ENCODE measurements around the gene PAX9.

The PAX9 gene

DNA sequence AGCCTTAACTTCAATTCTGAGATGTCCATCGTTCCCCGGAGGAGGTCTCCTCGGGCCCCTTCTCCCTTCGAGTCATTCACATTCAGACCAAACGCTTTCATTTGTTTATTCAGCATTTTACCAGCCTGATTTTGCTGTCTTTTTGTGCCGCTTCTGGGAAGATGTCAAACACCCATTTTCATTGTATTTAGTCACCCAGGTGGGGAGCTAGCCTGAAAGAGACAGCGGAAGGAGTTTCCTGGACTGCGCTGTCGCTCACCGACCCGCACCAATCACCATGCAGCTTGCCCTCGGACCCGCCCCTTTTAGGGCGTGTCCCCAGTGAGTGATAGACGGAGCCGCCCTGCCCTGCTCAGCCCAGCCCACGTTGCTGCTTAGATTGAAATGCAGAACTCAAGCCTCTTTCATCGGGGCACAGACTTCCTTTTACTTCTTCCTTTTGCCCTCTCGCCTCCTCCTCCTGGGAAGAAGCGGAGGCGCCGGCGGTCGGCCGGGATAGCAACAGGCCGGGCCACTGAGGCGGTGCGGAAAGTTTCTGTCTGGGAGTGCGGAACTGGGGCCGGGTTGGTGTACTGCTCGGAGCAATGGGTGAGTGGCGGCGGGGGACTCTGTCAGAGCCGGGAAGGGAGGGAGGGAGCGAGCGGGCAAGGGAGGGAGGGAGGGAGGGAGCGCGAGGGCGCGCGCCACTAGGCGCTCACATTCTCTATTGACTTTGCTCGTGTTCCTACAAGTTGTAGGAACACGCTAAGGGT lies at the start of gene PAX9:
Gene PAX9 (plus strand): TSS at position 355 of the 752 bp plus-strand sequence. CDS start 230 bp downstream, at position 585.
- FAIRE-seq, result no peak

DNA sequence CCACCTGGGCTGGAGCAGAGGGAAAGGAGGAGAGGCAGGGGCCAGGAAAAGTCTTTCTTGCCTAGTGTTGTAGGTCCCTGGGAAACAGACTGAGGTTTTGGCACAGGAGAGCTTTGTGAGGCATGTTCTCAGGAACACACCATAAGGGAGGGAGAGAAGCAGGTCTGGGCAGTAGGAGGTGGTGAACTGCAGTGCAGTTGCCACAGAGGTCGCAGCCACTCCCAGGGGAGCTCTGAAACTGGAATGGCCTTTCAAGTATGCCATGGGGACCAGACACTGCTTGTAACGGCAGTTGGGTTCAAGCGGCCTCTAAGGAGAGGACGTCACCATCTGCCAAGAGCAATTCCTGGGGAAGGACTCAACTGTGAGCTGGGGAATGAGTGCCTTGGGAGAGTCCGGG lies 43.8 kb upstream of the PAX9 start:
- DNase-seq (ENCODE audit: insufficient read length, low spot score) (no peak), FAIRE-seq (no peak)

More for the DNA sequence above, at the start of gene PAX9:
- peak; percentile 62 for DNase-seq (ENCODE audit: insufficient read length, low spot score)

DNA sequence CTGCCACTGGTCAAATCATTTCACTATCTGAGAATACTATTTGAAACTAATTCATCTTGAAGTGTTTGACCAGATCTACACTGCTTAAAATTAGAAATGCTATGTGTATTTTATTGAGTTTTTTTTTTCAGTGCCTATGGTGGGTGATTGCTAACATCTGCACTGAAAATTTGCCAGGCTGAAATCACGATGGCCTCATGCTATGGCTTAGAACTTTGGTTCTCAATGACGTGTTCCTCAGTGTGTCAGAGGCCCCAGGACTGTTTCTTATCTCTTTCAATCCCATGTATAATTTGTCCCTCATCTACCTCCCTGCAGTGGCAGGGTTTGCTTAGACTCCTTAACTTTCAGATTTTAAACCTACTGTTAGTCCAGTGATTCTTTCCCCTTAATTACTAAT lies 43.0 kb upstream of the PAX9 start:
- FAIRE-seq (no peak), DNase-seq (ENCODE audit: insufficient read length, low spot score) (no peak)

DNA sequence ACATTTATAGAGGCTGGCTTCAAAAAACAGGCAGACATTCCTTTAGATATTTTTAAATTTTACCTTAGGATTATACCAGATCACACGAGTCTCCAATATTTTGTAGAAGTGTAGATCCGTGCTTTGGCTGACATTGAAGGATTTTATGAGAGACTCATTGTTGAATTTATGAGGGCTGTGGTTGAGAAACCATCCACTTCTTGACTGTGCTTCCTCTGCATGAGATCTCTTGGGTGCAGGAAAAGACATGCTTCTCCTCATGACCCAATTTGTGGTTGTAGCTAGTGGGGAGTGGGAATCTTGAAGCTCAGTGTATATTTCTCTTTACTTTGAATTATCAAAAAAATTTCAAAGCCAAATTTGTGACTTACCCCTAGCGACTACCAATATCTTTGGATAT lies 42.5 kb upstream of the PAX9 start:
- FAIRE-seq, result no peak
- no peak for DNase-seq (ENCODE audit: insufficient read length, low spot score)

DNA sequence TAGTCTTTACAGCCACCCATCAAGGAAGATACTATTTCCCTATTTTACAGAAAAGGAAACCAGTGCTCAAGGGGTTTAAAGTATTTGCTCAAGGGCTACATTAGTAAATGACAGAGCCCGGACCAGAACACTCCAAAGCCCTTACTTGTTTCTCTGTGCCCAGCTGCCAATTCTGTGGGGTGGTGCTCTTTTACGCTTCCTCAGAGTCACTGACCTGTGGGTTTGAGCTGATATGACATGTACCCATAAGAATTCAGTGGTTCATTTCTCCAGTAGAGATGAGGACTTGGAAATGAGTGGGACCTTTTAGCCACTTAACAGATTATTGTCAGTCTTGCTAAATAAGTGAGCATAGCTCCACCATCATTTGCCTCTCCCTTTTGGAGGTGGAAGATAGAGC lies 41.8 kb upstream of the PAX9 start:
- FAIRE-seq, result no peak
- no peak for DNase-seq (ENCODE audit: insufficient read length, low spot score)

DNA sequence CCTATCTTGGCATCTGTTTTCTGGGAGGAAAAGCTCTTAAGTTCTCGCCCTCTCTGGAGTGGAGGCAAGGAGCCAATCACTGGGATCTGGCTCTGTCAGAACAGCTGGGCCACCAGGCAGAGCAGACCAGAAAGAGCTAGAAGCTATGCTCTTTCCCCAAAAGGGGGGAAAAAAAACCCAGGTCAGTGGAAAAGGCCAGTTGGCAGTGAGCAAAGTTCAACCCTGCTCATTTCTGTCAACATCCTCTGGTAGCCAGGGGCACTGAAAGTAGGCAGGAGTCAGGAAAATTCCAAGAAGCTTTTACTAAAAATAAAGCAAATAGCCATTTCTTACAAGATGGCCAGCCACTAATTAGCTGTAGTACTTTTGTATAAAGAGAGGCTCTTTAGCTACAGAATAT lies 36.6 kb upstream of the PAX9 start:
- FAIRE-seq (no peak), DNase-seq (ENCODE audit: insufficient read length, low spot score) (no peak)

DNA sequence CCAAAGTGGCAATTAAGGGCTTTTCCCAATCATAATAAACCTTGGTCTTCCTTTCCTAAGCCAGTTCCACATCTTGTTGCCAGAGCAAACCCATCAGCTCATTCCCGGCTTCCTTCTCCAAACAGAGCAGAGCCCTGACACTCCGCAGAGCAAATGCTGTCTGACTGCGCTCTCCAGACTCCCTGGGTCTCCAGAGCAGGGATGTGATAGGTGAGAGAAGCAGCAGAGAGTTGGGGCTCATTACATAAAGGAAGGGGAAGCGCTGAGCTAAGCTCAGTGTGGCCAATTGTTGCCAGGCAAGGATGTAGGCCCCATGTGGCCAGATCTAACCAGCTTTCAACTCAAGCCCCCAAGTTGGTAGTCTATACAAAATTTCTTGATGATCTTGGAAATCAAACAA lies 36.2 kb upstream of the PAX9 start:
- FAIRE-seq (no peak), DNase-seq (ENCODE audit: insufficient read length, low spot score) (no peak)

DNA sequence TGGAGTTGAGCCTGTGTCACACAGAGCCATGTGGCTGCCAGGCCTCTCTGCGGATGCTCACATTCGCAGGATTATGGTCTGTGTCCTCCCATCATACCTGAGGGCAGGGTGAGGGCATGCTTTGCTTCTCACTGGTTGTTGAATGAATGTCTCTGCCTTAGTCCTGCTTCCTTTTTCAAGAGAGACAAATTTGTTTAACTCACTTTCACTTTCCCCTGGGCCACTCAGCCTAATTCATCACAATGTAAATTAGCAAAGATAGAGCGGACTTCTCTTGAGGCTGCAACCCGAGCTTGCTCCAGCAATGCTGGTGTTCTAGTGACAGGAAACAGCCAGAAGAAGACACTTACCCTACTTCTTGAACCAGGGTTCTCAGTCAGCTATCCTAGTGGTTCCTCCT lies 35.5 kb upstream of the PAX9 start:
- no peak for DNase-seq (ENCODE audit: insufficient read length, low spot score)
- no peak for FAIRE-seq

DNA sequence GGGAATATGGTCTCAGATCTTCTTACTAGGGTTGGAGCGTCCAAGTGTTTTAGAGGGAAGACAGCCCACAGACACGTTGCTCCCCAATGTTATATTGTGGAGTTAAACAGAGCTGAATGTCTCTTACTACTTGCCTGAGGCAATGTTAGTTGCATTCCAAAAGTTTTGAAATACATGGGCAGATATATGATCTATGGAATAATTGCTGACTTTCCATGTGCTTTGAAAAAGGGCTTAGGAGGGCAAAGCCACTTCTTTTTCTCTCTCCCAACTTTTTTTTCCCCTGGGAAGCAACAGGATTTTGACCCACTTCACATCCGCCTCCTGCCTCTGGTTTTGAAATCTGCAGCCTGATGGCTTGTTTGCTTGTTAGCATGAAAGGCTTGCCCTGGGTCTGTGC lies 33.7 kb upstream of the PAX9 start:
- FAIRE-seq, result no peak
- no peak for DNase-seq (ENCODE audit: insufficient read length, low spot score)

DNA sequence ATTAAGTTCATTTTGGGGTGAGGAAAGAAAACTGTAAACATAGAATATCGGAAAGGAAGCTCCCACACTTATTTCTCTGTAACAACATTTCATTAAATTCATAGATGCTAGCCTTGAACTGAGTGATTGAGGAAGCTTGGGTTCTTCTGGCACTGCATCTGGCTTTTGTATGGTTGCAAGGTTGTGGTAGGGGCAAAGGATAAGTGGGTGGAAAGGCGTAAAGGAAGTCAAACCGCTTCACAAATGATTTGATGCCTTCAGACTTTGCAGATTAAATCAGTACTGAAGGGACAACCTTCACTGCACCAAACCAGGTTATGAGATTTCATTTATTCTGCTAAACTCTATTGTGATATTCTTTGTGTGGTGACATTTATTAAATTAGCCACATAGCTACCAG lies 28.1 kb upstream of the PAX9 start:
- FAIRE-seq (no peak), DNase-seq (ENCODE audit: insufficient read length, low spot score) (no peak)

DNA sequence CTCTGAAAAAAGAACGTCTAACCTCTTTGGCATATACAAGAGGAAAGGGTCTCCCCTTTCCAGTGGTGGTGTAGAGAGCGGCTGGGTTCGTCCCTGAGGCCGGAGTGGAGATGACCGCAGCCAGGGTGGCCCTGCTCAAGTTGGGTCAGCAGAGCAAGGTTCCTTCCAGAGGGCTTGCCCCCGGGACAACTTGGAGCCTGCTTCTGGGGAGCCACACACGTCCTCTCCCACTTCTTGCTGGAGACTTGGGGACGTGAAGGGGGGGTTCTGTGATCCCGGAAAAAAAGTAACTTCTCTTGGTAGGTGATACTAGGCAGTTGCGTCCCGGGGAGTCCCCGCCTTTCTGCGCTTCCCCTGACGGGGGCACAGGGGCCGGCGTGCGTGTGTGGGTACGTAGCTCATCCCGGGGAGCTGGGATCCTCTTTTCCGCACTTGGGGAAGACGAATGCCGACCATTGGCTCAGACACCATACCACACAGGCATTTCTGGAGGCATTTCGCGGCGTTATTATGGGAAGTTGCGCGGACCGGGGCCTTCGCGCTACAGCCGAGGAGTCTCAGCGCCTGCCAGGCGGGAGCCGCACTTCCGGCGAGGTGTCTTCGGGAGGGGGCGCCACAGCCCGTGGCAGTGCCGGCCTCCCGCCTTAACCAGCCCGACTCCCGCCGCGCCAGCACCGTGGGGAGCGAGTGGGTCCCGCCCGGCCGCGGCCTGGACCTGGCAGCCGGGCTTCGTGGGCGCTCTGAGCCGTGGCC lies 14.8 kb upstream of the PAX9 start:
- DNase-seq (ENCODE audit: insufficient read length, low spot score) (no peak), FAIRE-seq (no peak)

DNA sequence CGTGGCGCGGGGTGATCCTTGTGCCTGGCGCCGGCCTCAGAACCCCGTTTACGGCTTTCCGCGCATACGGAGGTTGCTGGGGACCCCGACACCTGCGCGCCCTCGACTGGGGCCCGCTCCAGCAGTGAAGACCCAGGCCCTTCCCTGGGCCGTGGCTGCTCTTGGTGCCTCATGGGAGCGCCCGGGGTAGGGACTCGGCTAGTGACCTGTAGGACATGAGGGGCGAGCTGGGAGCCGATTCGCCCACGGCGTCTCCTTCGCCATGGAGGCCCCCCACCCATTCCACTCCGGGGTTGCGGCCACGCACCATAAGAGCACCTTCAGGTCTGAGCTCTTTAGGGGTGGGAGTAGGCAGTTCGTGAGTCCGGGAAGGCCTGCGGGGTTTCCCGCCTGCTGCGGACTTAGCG lies 14.2 kb upstream of the PAX9 start:
- FAIRE-seq, result no peak
- no peak for DNase-seq (ENCODE audit: insufficient read length, low spot score)

DNA sequence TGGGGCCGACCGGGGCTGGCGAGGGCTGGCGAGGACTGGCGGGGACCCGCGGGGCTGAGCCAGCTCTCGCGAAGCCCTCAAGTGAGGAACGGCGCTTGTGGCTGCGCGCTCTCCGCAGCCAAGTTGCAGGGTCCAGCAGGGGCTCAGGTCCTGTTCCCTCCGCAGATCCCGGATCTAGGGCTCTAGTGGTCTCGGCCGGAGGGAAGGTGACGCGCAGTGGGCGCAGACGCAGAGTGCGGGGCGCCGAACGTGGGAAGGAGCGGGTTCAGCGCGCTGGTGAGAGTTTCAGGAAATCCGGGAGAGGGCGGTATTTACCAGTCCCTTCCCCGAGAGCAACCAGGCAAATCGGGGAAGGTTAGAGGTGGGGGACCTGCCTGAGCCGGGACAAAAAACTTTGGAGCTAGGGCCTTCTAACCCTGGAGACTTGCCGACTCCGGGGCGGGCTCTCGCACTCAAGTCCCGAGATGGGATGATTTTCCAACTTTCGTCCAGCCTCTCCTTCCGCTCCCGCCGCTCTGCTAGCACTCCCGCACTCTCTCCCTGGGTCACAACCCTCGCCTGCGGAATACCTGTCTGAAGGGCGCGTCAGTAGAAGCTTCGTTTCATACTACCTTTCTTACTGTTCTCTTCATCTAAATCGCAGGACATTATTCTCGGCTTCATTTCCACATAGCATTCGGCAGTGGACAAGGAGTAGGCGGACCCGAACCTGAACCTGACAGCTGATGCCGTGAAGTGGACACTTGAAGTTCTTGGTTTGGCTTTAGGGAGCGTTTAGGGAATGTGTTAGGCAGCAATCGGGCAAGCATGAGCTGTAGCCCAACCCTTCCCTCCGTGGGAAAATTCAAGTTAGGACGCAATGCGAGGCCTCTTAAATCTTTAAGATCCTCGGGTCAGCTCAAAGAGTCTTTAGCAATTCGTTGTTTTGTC lies 13.6 kb upstream of the PAX9 start:
- peak; percentile 57 for DNase-seq (ENCODE audit: insufficient read length, low spot score)

DNA sequence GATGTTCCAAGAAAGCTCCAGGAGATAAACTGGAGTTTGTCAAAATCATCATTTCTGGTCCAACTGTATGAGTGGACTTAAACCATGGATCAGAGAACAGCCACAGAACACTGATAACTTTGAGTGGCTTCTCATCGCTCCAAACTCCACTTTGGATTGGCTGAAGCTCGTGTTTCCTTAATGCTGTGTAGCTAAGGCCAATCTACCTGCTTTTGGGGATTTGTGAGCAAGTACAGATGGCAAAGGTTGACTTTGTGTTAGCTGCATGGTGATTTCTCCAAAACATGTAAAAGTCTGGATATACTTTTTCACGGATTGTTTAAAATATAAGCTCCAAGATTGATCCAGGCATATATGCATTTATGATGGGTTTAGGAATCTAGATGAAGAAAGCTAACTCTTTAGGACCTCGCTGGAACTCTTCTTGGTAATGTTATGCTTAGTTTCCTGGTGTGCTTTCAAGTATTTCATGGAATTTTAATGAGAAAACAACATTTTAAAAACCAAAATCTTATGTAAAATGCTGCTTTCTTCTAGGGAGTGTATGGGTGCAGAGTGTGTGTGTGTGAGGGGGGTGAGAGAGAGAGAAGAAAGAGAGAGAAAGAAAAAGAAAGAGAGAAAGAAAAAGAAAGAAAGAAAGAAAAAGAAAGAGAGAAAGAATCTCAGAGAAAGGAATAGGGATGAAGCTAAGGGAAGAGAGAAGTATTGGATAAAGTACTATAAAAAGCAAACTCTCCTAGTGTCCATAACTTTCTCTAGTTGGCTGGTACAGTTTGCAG lies 11.6 kb upstream of the PAX9 start:
- no peak for FAIRE-seq
- DNase-seq (ENCODE audit: insufficient read length, low spot score), result no peak

More for the DNA sequence above, 13.6 kb upstream of the PAX9 start:
- FAIRE-seq, result no peak

DNA sequence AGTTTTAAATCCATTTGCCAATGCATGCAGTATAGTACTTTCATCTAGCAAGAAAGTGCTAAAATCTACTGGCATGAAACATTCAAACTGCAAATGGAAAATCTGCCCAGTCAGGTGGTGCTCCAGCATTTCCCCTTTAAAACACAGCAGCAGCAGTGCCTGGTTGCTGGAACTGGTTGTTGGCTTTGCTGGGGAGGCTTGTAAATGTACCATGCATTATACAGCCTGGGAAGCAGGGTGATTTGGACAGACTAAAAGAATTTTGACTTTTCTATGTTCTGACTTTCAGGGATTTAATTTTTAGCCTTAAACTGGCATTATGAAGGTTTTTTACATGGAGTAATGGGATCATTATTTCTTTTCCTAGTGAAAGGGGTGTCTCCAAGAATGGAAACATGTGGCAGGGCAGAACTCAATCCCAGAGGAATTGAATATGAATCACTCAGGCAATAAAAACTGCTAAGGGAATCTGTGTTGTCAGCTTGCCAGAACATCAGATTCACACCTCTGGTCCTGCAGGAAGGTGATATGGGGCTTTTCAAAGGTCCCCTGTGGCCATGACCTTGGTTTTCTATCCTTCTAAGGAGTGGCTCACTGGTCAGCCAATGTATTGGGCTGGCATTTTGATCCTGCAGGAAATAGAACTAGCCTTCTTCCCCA lies 9.0 kb upstream of the PAX9 start:
- DNase-seq (ENCODE audit: insufficient read length, low spot score) (no peak), FAIRE-seq (no peak)

DNA sequence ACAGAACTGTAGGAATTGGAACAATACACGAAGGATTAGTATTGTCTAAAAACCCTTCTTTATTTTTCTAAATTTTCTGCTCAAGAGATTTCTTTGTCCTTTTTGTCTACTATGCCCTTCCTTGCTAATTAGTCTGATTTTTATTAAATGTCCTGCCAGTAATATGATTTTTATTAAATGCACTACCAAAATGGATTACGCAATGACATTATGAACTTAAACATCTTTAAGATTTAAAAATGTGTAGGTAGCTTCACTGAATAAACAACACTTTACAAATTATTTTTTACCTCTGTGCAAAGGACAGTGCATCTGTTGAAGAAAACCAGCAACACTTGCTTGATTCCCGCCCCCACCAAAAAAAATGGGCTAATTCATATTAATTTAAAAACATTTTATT lies 8.2 kb upstream of the PAX9 start:
- FAIRE-seq (no peak), DNase-seq (ENCODE audit: insufficient read length, low spot score) (no peak)

DNA sequence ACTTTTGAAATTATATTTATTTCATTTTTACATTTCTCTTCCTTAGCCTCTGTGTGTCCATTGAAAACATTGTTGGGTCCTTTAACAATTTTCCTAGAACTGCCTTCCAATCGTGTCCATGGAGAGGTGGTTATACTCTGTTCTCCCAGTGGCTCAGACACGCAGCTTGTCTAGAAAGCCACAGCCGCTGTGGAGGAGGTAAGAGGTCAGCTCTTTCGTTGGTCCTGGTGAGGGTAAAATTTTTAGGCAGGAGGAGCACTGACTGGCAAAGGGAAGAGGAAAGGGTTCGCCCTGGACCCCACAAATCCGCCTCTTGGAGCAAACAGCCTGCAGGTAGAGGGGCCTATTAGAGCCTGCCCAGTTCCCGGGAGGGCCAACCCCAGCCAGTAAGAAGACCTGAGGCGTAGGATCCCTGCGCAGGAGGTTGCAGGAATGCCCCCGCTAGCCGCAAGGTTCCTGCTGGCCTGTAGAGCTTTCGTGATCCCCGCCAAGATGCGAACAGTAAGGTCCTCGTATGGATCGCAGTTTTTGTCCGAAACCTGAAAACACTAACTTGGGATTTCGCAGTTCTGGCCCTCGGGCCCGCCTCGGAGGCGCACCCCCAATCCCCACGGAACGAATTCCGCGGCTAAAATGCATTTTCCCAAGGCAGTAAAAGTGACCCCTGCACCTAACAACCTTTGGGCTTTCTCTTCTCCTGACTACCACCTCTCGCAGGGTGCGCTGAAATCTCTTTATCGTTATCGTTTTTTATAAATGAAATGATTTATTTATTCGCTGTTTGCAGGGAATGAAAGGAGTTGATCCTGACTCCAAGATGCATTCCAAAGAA lies 7.5 kb upstream of the PAX9 start:
- DNase-seq (ENCODE audit: insufficient read length, low spot score), result no peak
- no peak for FAIRE-seq

DNA sequence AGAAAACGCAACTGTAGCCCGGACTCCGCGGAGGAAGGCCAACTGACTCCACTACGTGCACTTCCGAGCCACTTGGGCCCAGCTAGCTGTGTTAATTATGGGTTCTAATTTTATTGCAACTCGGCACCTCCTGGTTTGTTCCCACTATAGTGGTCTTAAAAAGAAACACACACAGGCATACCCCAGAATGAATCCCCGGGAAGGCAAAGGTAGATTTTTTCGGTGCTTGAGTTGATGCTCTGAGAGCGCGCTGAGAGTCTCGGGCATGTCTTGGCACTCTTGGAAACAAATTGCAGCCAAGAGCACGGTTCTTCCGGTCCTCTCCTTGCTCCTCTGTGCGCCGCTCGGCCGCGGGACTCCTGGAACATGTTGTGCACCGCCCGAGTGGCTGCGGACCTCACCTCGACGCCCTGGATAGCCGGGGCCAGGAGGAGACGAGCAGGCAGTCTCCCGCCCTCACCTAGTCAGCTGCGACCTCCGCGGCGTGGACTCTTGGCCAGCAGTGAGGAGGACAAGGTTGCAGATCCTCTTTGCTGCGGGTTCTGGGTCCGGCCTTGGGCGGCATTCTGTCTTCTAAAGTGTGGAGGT lies 6.8 kb upstream of the PAX9 start:
- DNase-seq (ENCODE audit: insufficient read length, low spot score) (no peak), FAIRE-seq (no peak)

DNA sequence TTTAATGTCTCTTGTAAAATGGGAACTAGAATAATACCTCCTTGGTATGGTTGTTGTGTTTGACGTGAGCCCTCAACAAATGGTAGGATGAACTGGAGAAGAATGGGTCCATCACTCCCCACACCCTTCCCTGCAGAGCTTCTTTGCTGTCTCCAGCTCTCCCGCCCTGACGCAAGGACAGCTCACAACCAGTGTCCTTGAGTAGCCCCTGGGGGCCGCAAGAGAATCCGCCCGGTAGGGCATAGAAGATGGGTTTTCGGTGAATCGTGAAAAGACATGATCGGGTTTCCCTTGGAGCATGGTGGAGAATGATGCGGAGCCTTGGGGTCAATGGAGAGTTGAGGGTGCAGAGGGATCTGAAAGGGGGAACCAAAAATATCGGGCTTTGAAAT lies 6.1 kb upstream of the PAX9 start:
- DNase-seq (ENCODE audit: insufficient read length, low spot score) (no peak), FAIRE-seq (no peak)

All from HTR-8/SVneo (cell line).